IMR-90 (cell line): Measurements from ENCODE around the gene RBM15B. TPM values are rescaled to one million over a fixed set of nuclear protein-coding genes. Genes with fewer than 3 reads are reported as not detected.

Experiments
- ATAC-seq: fragments of 200-7000 bp; cut with Tn5 transposase; 2 replicates; pipeline ENCODE4 v1.9.1; 2020; ENCODE audit warnings: low read depth, mild to moderate bottlenecking, moderate library complexity
- BruUV-seq: library from RNA; stranded (reverse); fragments of 400-500 nt; replicated peaks from 2 replicates; lab custom pipeline; 2021; lab: Mats Ljungman, UMichigan
- CTCF ChIA-PET: fragments of 300-600 bp; formaldehyde crosslinking; extraction: SDS; loops from one replicate; lab custom pipeline; 2021; ENCODE audit warnings: antibody characterized with exemption; lab: Yijun Ruan, JAX
- POLR2A ChIA-PET: fragments of 300-600 bp; sonication (Branson Sonifier 250); formaldehyde crosslinking; loops from one replicate; lab custom pipeline; 2022; ENCODE audit warnings: antibody characterized with exemption; ENCODE audit not compliant: unreplicated experiment; lab: Charles Lee
- DNase-seq: peaks from one replicate; pipeline ENCODE4 v3.0.0; 2013
- H2AFZ ChIP-seq: replicated peaks from 2 replicates; pipeline ENCODE3; 2013; ENCODE audit warnings: low read length, mild to moderate bottlenecking; ENCODE audit not compliant: poor library complexity
- H2AK5ac ChIP-seq: 2 replicates; pipeline ENCODE4 v1.6.1; 2013; ENCODE audit warnings: low read depth, low read length, inconsistent platforms
- H2AK9ac ChIP-seq: replicated peaks from 2 replicates; pipeline ENCODE3; 2013; ENCODE audit warnings: mild to moderate bottlenecking, low read depth, low read length, moderate library complexity; ENCODE audit not compliant: poor library complexity
- H2BK120ac ChIP-seq: 2 replicates; pipeline ENCODE4 v1.6.1; 2013; ENCODE audit warnings: low read depth, low read length, inconsistent platforms
- H2BK15ac ChIP-seq: 3 replicates; pipeline ENCODE4 v1.6.1; 2013; ENCODE audit warnings: low read depth, low read length, inconsistent platforms
- H2BK20ac ChIP-seq: 2 replicates; pipeline ENCODE4 v1.6.1; 2013; ENCODE audit warnings: low read depth, mild to moderate bottlenecking, inconsistent platforms, low read length, moderate library complexity
- H2BK5ac ChIP-seq: 2 replicates; pipeline ENCODE4 v1.6.1; 2013; ENCODE audit warnings: mild to moderate bottlenecking, low read depth, low read length, inconsistent platforms; ENCODE audit not compliant: poor library complexity, severe bottlenecking
- H3K14ac ChIP-seq: replicated peaks from 2 replicates; pipeline ENCODE4 v1.6.1; 2013; ENCODE audit warnings: low read depth, low read length, inconsistent platforms
- H3K18ac ChIP-seq: 2 replicates; pipeline ENCODE4 v1.6.1; 2013; ENCODE audit warnings: low read depth, low read length, control low read depth
- H3K23ac ChIP-seq: 2 replicates; pipeline ENCODE4 v1.6.1; 2013; ENCODE audit warnings: low read depth, low read length, inconsistent platforms
- H3K27ac ChIP-seq: 2 replicates; pipeline ENCODE4 v1.5.1; 2013; ENCODE audit warnings: mild to moderate bottlenecking, control low read depth, low read length; ENCODE audit not compliant: insufficient read depth
- H3K27me3 ChIP-seq: 2 replicates; pipeline ENCODE4 v1.6.1; 2013; ENCODE audit warnings: low read length; ENCODE audit not compliant: control insufficient read depth, insufficient read depth
- H3K36me3 ChIP-seq: 2 replicates; pipeline ENCODE4 v1.6.1; 2013; ENCODE audit warnings: low read length, mixed read lengths; ENCODE audit not compliant: control insufficient read depth, insufficient read depth
- H3K4ac ChIP-seq: 2 replicates; pipeline ENCODE4 v1.6.1; 2013; ENCODE audit warnings: low read depth, low read length, inconsistent platforms
- H3K4me1 ChIP-seq: 2 replicates; pipeline ENCODE4 v1.6.1; 2013; ENCODE audit warnings: low read length, mixed read lengths; ENCODE audit not compliant: control insufficient read depth, insufficient read depth
- H3K4me2 ChIP-seq: 2 replicates; pipeline ENCODE4 v1.6.1; 2013; ENCODE audit warnings: low read depth, mild to moderate bottlenecking, control low read depth, low read length, moderate library complexity
- H3K4me3 ChIP-seq: 2 replicates; pipeline ENCODE4 v1.5.1; 2013; ENCODE audit warnings: low read depth, mild to moderate bottlenecking, control low read depth, low read length, moderate library complexity; ENCODE audit not compliant: insufficient read depth
- H3K56ac ChIP-seq: 2 replicates; pipeline ENCODE4 v1.6.1; 2013; ENCODE audit warnings: low read length, inconsistent platforms; ENCODE audit not compliant: insufficient read depth; ENCODE audit errors: extremely low read depth
- H3K79me1 ChIP-seq, 2 experiments: 2 replicates each; pipeline ENCODE4 v1.6.1; 2013; ENCODE audit warnings: low read length in 2 of 2, inconsistent platforms in 1 of 2, low read depth in 1 of 2
- H3K9ac ChIP-seq: 2 replicates; pipeline ENCODE4 v1.6.1; 2013; ENCODE audit warnings: low read depth, low read length, control low read depth
- H3K9me1 ChIP-seq: 2 replicates; pipeline ENCODE4 v1.6.1; 2013; ENCODE audit warnings: low read length, inconsistent platforms; ENCODE audit not compliant: insufficient read depth
- H3K9me3 ChIP-seq: 2 replicates; pipeline ENCODE4 v1.6.1; 2013; ENCODE audit warnings: low read length; ENCODE audit not compliant: control insufficient read depth, insufficient read depth
- H4K20me1 ChIP-seq: 2 replicates; pipeline ENCODE4 v1.6.1; 2013; ENCODE audit warnings: low read length, inconsistent platforms; ENCODE audit not compliant: insufficient read depth
- H4K5ac ChIP-seq: 2 replicates; pipeline ENCODE4 v1.6.1; 2013; ENCODE audit warnings: mild to moderate bottlenecking, low read depth, low read length, control low read depth
- H4K8ac ChIP-seq, 2 experiments: 2 replicates each; pipeline ENCODE4 v1.6.1; 2013; ENCODE audit warnings: low read depth in 2 of 2, low read length in 2 of 2, control low read depth in 1 of 2, inconsistent platforms in 1 of 2
- H4K91ac ChIP-seq: 2 replicates; pipeline ENCODE4 v1.6.1; 2013; ENCODE audit warnings: low read depth, low read length, inconsistent platforms; ENCODE audit not compliant: insufficient read depth
- CEBPB ChIP-seq: IDR thresholded peaks from 2 replicates; pipeline ENCODE4 v1.6.1; 2012; ENCODE audit warnings: low read depth, low read length, improper control_type of control experiment
- CHD1 ChIP-seq: IDR thresholded peaks from 2 replicates; pipeline ENCODE4 v1.6.1; 2012; ENCODE audit warnings: low read depth, low read length, improper control_type of control experiment
- CTCF ChIP-seq: conservative IDR thresholded peaks from 2 replicates; pipeline ENCODE4 v1.5.1; 2012; ENCODE audit warnings: mild to moderate bottlenecking, low read depth, low read length, improper control_type of control experiment
- FOS ChIP-seq: fragments of 150-350 bp; IDR thresholded peaks from 2 replicates; pipeline ENCODE4 v1.6.1; 2016; ENCODE audit warnings: low read depth, low read length
- MAFK ChIP-seq: IDR thresholded peaks from 2 replicates; pipeline ENCODE4 v1.6.1; 2012; ENCODE audit warnings: low read depth, low read length, improper control_type of control experiment
- RFX5 ChIP-seq: IDR thresholded peaks from 2 replicates; pipeline ENCODE4 v1.8.0; 2012; ENCODE audit warnings: low read depth, mild to moderate bottlenecking, low read length, moderate library complexity
- WGBS, 2 experiments: methylation state at CpG; one replicate each; pipeline versions ENCODE4 v1.1.5 to v1.1.7; 2013; ENCODE audit warnings: missing lambda C conversion rate in 2 of 2; ENCODE audit not compliant: insufficient read length in 1 of 2; ENCODE audit errors: extremely low coverage in 2 of 2; 5-methylcytosine and 5-hydroxymethylcytosine counted together
- dilution Hi-C: fragments of 300-500 bp; cut with HindIII; formaldehyde crosslinking; loops from one replicate; pipeline ENCODE4 v1.14.3; 2018; ENCODE audit warnings: low sequenced_read_pairs; ENCODE audit not compliant: unreplicated experiment
- in situ Hi-C: fragments of 300-500 bp; cut with MboI; formaldehyde crosslinking; loops from 3 replicates; pipeline ENCODE4 v1.14.3; 2019; ENCODE audit warnings: low sequenced_read_pairs, inconsistent platforms, mixed read lengths
- intact Hi-C: fragments of 100-400 bp; cut with micrococcal nuclease; formaldehyde crosslinking; loops from 2 replicates; pipeline ENCODE4 v1.10.0; 2022
- polyA plus RNA-seq, 3 experiments: library from polyadenylated mRNA; depleted of rRNA; stranded (reverse); fragments of >200 nt; gene quantifications; 2 replicates each; pipeline ENCODE4 v1.2.3, GENCODE V29; 2012; ENCODE audit warnings: low replicate concordance in 1 of 3
- total RNA-seq: library from RNA; depleted of rRNA; stranded (reverse); fragments of >200 nt; gene quantifications from 2 replicates; pipeline ENCODE4 v1.2.3, GENCODE V29; 2012
- TF ChIP-seq, protein P1 (sequence below): fragments of 150-350 bp; IDR thresholded peaks from 2 replicates; pipeline ENCODE4 v1.6.1; 2017; ENCODE audit warnings: mild to moderate bottlenecking, antibody characterized with exemption, low read length, low read depth

The RBM15B gene
- total and polyA plus RNA-seq, 2 of the 4 experiments (the other 2 are of a cell fraction), result 16.2 to 17.4 TPM

DNA sequence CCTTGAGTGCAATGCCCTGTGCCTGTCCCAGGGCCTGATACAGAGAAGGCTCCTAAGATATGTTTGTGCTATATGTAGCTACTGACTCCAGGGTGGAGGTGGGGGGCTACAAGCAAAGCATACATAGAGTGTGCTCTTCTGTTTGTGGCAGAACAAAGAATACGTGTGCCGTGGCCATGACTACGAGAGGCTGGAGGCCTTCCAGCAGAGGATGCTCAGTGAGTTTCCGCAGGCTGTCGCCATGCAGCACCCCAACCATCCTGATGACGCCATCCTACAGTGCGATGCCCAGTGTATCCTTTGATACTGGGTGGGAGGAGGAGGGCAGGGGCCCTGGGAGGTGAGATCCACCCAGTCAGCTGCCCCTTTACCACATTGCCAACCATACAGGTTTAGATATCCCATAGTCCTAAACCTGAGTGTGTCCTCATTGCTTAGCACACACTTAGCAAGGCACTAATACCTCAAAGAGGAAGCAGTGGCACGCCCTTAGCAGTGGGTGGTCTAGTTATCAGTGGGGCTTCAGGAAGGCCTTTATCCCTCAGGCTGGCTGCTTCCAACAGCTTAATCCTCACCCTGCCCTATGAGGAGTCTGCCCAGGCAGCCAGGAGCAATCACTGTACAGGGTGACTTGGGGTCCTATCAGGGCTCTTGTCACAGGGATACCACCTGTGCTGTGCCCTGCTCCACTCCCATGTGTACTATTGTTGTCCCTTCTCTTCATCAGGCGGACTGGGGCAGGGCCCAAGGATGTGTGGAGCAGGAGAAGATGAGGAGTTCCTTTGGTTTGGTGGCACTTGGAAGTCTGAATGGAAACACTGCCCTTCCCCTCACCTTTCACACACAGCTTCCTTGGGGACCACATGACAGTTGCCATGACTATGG is 36.1 kb upstream of the RBM15B start:
- DNase-seq (no peak), ATAC-seq (no peak)
- intact Hi-C loops, result no loop called here
- dilution Hi-C loops, result loop anchor here (25.0 kb wide), 1 partner anchor 243 kb away; no protein-coding TSS in a partner anchor
- in situ Hi-C loops, result no loop called here
- Histone ChIP-seq H2BK5ac (no peak overlapping the region), H3K14ac (no peak overlapping the region), H3K36me3 (no peaks in the 10 kb centered on the region), H3K56ac (no peak overlapping the region), H4K5ac (no peak overlapping the region), H4K8ac (no peak overlapping the region), H3K27me3 (peaks cover 11% of the 10 kb centered on the region), H2AK5ac (no peak overlapping the region), H3K9ac (no peak overlapping the region), H2AK9ac (no peak overlapping the region), H3K9me3 (no peaks in the 10 kb centered on the region), H3K9me1 (no peaks in the 10 kb centered on the region), H3K23ac (no peak overlapping the region), H3K27ac (no peak overlapping the region), H2BK20ac (no peak overlapping the region), H3K4ac (no peak overlapping the region), H2BK120ac (no peak overlapping the region), H2BK15ac (no peak overlapping the region), H4K91ac (no peak overlapping the region), H3K4me1 (no peaks in the 10 kb centered on the region), H3K79me1 (no peaks in the 10 kb centered on the region), H3K4me3 (no peak overlapping the region), H2AFZ (no peak overlapping the region), H4K20me1 (no peaks in the 10 kb centered on the region), H3K4me2 (no peak overlapping the region), H3K18ac (no peak overlapping the region)
- 100% methylated on average over 2 of the region's 9 CpGs; no CpG with 5 or more reads in 1 of the 2 experiments for WGBS, 2 experiments
- ChIA-PET CTCF (interaction anchor here (1.6 kb wide), 1 partner anchor 17 kb away, joined by 4 read pairs; no protein-coding TSS in a partner anchor), POLR2A (no interaction called here)
- BruUV-seq, result no TSS peak
- TF ChIP-seq CTCF, result no peak
- TF ChIP-seq CHD1, result no peak
- TF ChIP-seq FOS, result no peak
- TF ChIP-seq MAFK, result no peak
- no peak for TF ChIP-seq CEBPB
- TF ChIP-seq RFX5, result no peak
- TF ChIP-seq, protein P1, sequence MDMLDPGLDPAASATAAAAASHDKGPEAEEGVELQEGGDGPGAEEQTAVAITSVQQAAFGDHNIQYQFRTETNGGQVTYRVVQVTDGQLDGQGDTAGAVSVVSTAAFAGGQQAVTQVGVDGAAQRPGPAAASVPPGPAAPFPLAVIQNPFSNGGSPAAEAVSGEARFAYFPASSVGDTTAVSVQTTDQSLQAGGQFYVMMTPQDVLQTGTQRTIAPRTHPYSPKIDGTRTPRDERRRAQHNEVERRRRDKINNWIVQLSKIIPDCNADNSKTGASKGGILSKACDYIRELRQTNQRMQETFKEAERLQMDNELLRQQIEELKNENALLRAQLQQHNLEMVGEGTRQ, result no peak
